HG03039 (cell line): ENCODE data around the gene TUBGCP3.

Source experiments
- ATAC-seq: cut with Tn5 transposase; IDR thresholded peaks from one replicate; pipeline ENCODE4 v1.9.1; 2021; ENCODE audit warnings: mild to moderate bottlenecking, moderate library complexity; ENCODE audit not compliant: unreplicated experiment

TUBGCP3 gene

GRCh38 chr13:112617754-112618375 is 29.9 kb upstream of the TUBGCP3 start:
- no peak for ATAC-seq

DNA sequence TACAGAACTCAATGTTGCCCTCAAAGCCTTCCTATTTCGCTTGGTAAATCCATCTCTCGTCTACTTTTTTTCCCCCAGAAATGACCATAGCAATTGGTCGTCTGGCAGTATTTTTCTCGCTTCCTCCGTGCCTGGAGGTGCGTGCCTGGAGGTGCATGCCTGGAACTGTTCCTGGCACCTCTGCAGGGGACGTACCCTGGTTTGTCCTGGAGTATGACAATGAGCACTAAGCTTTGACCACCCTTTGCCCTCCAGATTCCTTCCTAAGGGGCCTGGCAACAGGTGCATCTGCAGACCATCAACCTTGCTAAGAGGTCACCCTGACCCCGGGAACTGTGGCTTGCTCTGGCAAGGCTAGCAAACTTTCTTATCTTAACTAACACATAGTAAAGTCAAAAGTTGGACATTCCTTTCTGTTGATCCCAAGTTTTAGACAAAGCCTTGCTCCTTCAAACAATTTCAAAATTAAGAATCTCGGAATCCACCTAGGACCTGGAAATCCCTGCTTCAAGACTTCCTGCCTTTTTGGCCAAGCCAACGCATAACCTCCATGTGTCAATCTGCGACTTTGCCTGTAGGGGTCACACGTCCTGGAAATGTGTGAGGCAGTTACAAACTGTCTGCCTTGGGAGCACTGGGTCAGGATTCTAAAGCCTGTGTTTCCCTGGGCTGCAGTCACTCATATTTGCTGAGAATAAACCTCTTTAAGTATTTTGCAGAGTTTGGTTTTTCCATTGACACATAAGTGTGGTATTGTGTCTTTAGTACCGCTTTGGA is 28.8 kb upstream of the TUBGCP3 start:
- ATAC-seq = no peak

DNA sequence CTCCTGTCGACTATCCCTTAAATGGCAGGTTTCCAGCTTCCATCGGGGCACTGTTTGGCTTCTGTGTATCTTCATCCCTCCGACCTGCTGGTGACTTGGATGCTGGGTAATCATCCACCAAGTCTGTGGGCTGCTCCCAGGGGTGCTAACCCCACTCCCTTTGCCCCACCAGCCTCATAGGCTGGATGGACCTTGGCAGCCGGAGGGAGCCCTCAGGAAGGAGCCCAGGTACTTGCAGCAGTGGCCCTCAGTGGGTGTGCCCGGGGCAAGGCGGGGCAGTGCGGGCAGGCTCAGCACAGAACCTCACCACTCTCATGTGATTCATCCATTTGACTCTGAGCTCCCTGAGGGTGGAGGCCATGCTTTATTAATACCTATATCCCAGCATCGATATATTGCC is 27.4 kb upstream of the TUBGCP3 start:
- no peak for ATAC-seq

DNA sequence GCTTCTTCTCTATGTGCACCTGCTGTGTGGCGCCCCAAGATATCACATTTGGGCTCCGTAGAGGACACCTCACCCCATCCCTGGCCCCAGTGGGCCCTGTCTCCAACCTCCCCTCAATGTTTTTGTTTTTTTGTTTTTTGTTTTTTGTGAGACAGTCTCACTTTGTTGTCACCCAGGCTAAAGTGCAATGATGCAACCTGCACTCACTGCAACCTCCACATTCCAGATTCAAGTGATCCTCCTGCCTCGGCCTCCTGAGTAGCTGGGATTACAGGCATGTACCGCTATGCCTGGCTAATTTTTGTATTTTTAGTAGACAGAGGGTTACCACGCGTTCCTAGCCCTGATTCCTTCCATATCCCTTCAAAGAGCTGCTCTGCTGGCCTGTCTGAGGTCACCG is 26.9 kb upstream of the TUBGCP3 start:
- no peak for ATAC-seq

- no peak for ATAC-seq
Measured at GRCh38 chr13:112608212-112608611, 20.3 kb upstream of the TUBGCP3 start.

DNA sequence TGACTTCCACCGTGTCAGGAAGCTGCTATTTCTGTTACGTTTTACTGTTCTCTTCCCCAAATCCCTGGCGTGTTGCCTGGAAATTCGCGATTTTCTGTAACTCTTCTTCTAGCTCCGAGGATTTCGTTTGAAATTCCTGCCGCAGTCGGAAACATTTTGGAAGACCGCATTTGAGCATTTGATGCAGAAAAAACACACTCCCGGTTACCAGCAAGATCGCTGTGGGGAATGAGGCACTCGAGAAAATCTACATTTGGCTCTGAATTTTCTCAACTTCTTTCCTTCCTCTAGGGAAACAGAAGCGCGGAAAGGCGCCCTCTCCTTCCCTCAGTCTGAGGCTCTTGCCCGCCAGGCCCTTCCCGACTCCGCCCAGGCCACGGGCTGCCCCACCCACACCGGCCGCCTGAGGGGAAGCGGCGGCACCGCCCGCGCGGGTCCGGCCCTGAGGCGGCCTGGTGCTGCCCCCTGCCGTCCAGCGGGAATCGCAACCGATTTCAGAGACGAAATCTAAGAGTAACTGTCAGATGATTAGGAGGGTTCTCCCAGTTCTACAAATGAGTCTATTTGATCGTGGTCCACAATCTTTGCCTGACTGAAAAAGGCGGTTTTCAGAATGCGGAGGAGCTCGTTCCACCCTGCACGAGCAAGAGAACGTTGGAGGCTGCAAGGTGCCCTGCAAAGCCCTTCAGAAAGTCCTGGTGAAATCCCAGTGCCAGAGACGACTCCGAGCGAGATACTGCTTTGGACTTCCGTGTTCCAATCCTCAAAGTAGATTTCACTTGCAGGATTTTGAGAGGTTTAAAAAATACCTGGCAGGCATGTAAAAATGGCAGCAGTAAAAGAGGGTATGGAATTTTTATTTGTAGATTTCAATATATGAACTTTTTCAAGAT is 18.4 kb upstream of the TUBGCP3 start:
- ATAC-seq = peak; percentile 100

DNA sequence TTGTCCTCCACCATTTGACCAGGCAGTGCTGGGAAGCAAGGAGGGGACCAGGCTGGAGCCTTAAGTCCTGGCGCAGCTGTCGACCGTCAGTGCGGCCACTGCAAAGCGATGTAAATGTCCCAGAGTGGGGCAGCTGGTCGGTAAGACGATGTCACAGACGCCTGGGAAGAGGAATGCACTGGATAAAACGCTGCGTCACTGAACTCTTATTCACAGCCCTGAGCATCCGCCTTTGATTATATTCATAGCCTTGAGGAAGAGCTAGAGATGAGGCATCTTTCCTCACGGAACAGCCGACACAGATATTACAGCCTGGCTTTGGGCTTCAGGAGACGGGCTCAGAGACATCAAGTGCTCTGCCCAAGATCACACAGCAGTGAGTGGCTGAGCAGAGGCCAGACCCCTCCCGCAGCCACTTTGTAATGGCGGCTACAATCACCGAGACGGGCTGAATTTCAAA is 17.6 kb upstream of the TUBGCP3 start:
- no peak for ATAC-seq

DNA sequence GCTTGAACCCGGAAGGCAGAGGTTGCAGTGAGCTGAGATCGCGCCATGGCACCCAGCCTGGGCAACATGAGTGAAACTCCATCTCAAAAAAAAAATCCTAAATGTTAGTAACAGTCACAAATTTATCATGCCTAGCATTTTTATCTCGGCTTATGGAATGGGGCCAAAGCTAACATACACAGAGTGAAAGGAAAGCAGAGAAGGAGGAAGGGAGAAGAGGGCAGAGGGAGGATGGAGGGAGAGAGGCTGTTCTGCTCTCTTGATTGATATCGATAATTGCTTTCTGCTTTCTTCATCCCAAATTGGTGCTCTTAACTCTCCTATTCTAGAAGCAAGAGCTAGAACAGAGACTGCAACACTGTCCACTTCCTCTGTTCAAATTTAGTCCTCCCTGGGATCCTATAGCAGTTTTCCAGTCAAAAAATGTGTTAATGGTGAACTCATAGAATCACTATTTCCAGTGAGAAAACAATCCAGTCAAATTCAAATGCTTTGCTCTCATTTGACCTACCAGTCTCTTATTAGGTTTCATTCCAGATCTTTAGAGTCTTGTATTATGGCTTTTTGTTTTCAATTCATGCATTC is 15.8 kb upstream of the TUBGCP3 start:
- no peak for ATAC-seq

DNA sequence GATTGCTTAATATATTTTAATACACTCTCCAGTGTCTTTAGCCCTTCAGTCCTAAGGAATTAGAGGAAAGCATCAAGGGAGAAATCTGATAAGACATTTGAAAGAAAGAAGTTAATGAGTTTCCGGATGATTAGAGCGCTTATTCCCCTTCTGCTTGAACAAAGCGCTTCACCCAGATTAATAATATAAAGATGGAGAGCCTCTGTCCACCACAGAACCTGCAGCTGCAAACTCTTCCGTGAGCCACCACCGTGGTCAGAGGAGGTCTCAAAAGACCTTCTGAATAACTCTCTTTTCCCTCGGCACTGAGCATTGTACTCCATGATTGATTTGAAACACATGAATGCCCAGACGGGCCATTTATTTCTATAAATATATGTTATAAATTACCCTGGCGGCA is 14.2 kb upstream of the TUBGCP3 start:
- no peak for ATAC-seq

GRCh38 chr13:112601371-112601770 is 13.4 kb upstream of the TUBGCP3 start:
- no peak for ATAC-seq

GRCh38 chr13:112596235-112596634 is 8.3 kb upstream of the TUBGCP3 start:
- ATAC-seq = no peak

- ATAC-seq = no peak
Measured at GRCh38 chr13:112592647-112593046, 4.7 kb upstream of the TUBGCP3 start.

- no peak for ATAC-seq
Measured at GRCh38 chr13:112592181-112592580, 4.2 kb upstream of the TUBGCP3 start.

DNA sequence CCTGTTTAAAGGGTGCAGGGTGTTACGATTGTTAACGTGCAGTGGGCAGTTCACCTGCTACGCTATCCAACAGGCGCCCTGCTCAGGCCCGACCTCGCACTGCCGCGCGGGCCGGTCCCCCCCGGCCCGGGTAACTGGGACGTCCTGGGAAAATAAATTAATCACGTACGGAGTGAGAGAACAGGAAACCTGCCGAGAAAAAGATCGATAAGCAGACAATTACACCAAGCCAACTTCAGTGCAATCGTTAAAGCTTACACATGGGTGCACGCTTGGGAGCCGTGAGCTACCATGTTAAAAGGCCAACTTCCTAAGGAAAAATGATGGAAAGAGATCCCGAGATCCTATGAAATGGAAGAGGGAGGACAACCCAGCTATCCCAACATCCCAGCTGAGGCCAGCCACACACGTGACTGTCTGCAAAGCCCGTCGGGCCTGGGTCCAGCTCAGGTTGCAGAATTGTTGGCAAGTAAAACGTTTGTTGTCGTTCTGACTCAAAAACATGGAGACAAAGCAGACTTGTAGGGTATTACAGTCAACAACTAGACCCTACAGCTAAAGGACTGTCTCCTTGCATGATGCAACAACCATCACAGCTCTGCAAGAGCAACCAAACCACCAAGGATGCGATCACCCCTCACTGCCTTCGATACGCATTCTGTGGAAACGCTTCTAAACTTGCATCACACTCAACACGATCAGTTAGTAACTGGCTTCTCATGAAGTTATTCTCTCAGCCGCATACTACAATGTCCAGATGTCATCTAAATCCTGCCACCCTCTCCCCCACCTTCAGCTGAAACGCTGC is 741 bp upstream of the TUBGCP3 start:
- ATAC-seq = no peak

DNA sequence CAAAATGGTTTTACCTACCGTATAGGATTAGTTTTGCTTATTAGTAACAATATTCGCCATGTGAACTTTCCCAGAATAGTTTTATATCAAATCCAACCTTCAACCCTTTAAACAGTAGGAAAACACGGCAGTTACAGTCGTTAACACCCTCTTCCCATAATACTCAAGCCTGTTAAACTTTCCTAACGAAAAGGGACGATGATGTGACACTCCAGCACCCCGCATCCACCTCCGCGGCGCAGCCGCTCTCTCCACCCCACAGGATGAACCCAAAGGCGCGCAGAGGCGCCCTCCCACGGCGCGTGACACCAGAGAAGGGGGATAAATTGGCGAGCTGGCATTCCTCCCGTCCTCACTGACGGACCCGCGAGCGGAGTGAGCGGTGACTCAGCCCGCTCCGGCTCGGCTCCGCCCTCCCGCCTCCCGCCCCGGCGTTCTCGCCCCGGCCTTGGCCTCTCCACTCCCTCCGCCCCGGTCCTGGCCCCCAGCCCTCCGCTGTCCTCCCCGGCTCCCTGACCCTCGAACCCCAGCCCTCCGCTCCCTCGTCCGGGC is 665 bp downstream of the TUBGCP3 start:
- peak; percentile 39 for ATAC-seq

GRCh38 chr13:112586334-112586960 is 1.5 kb downstream of the TUBGCP3 start:
- no peak for ATAC-seq

GRCh38 chr13:112583592-112584277 is 4.2 kb downstream of the TUBGCP3 start:
- peak; percentile 29 for ATAC-seq

- no peak for ATAC-seq
Measured at GRCh38 chr13:112582263-112582662, 5.7 kb downstream of the TUBGCP3 start.

DNA sequence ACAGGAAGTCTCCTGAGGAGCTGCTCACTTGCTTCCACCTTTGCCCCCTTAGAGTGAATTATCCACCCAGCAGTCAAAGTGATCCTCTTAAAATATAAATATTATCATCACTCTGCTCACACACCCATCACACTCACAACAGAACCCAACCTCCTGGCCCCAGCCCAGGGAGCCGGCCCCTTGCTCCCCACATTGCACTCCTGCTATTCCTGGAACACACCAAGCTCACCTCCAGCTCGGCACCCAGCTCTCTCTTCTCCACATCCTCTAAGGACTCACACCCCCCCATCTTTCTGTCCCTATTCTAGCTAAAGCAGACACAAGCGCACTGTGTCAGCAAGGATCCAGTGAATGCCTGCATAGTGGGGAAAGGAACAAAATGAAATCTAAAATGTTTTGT is 7.0 kb downstream of the TUBGCP3 start:
- no peak for ATAC-seq
